Spleen (tissue), 11 donors: ENCODE data around the gene KATNAL2. TPM values are rescaled to one million over a fixed set of nuclear protein-coding genes. Genes with fewer than 3 reads are reported as not detected.
"Not testable (repeated sequence)": the region's sequence is repeated elsewhere in the genome, so short reads cannot be mapped to it uniquely, and the experiment has no call there.

Experiments used
- DNase-seq: peaks from one replicate; pipeline ENCODE4 v3.0.0-alpha.2; 2020
- H3K27ac ChIP-seq, 8 donors: fragments of 200-600 bp; sonication (generic) in 7 of 8; 1 replicate in 4 of 8; 2 replicates in 4 of 8; pipeline versions ENCODE4 v1.5.0 to v1.8.0; 2016 to 2021; ENCODE audit warnings: inconsistent platforms in 4 of 8, mild to moderate bottlenecking in 4 of 8, moderate library complexity in 1 of 8
- H3K27me3 ChIP-seq, 7 donors: fragments of 200-600 bp; sonication (generic) in 6 of 7; replicated peaks in 1 of 7; 1 replicate in 4 of 7; 2 replicates in 3 of 7; pipeline versions ENCODE4 v1.5.0 to v1.8.0; 2016 to 2021; ENCODE audit warnings: inconsistent platforms in 3 of 7, mild to moderate bottlenecking in 1 of 7
- H3K36me3 ChIP-seq, 6 donors: fragments of 200-600 bp; sonication (generic) in 5 of 6; 1 replicate in 4 of 6; 2 replicates in 2 of 6; pipeline versions ENCODE4 v1.5.0 to v1.8.0; 2016 to 2021; ENCODE audit warnings: inconsistent platforms in 2 of 6
- H3K4me1 ChIP-seq, 6 donors: fragments of 200-600 bp; sonication (generic) in 5 of 6; 1 replicate in 3 of 6; 2 replicates in 3 of 6; pipeline versions ENCODE4 v1.5.0 to v1.8.0; 2016 to 2021; ENCODE audit warnings: inconsistent platforms in 3 of 6
- H3K4me3 ChIP-seq, 8 donors: fragments of 200-600 bp; sonication (generic) in 7 of 8; 1 replicate in 4 of 8; 2 replicates in 4 of 8; pipeline versions ENCODE4 v1.5.0 to v1.8.0; 2016 to 2021; ENCODE audit warnings: inconsistent platforms in 4 of 8, mild to moderate bottlenecking in 4 of 8, moderate library complexity in 2 of 8
- H3K9me3 ChIP-seq, 8 donors: fragments of 200-600 bp; sonication (generic) in 7 of 8; 1 replicate in 4 of 8; 2 replicates in 4 of 8; pipeline versions ENCODE4 v1.5.0 to v1.8.0; 2016 to 2021; ENCODE audit warnings: inconsistent platforms in 4 of 8
- WGBS, 5 donors: extraction: QIAGEN DNeasy Blood & Tissue Kit in 3 of 5; methylation state at CpG; one replicate each; pipeline versions ENCODE4 v1.1.5 to v1.1.7; 2013 to 2018; 5-methylcytosine and 5-hydroxymethylcytosine counted together
- intact Hi-C: fragments of 100-400 bp; cut with DNase I; formaldehyde crosslinking; loops from one replicate; pipeline ENCODE4 v1.15.0; 2023; ENCODE audit warnings: low total_unique reads
- polyA plus RNA-seq, 3 donors: library from polyadenylated mRNA; stranded (reverse); fragments of 200-250 nt; gene quantifications; one replicate each; pipeline ENCODE4 v1.2.1, GENCODE V29; 2013
- total RNA-seq, 7 donors: library from RNA; depleted of rRNA in 3 of 7; stranded (reverse); fragments of >200 nt in 3 of 7; fragmentation: NEBNext Ultra II Directional in 4 of 7; extraction: Animal tissue kit (Norgen Biotek cat#: 25700) in 4 of 7; gene quantifications; one replicate each; pipeline versions ENCODE4 v1.1.0 to v1.2.1, GENCODE V29; 2016 to 2021
- donor health status: healthy with polysubstance abuse.
- donor health status: DM: no; HTN: no; CAD: no; lungs with moderate emphysema.
- donor health status: DM: no; HTN: no; CAD: no.
- donor health status: Bipolar disorder and iron deficiency.
- donor health status: healthy.
- donor health status: DM: no; HTN: no; CAD: no.
- donor health status: DM: yes; HTN: yes; CAD: no.

The KATNAL2 gene
- total and polyA plus RNA-seq, 10 donors, result 1.5 to 10.0 (median 3.2) TPM

GRCh38 chr18:46964579-46965293, 47.3 kb downstream of the KATNAL2 start:
- intact Hi-C loops, H3K27me3 ChIP-seq, H3K36me3 ChIP-seq, H3K4me3 ChIP-seq, H3K27ac ChIP-seq, H3K4me1 ChIP-seq, DNase-seq: not testable (repeated sequence)
- 72 to 92% (median 92%) methylated on average over 3 to 8 of the region's 31 CpGs; no CpG with 5 or more reads in 2 of the 5 donors for WGBS, 5 donors
- H3K9me3 ChIP-seq, result peaks cover 0 to 24% (median 7%) of the 10 kb centered on the region in 8 donors

- WGBS, 5 donors, result no CpG with 5 or more reads among the region's 10 CpGs
- intact Hi-C loops, result not testable (repeated sequence)
These were observed 48.9 kb downstream of the KATNAL2 start for GRCh38 chr18:46966266-46966665.

GRCh38 chr18:46969551-46969950, 52.1 kb downstream of the KATNAL2 start:
- H3K27ac ChIP-seq, H3K4me1 ChIP-seq, H3K9me3 ChIP-seq, H3K36me3 ChIP-seq, H3K27me3 ChIP-seq, H3K4me3 ChIP-seq, intact Hi-C loops, DNase-seq: not testable (repeated sequence)
- WGBS, 5 donors, result no CpG with 5 or more reads among the region's 32 CpGs

More at GRCh38 chr18:46966266-46966665, 48.9 kb downstream of the KATNAL2 start:
- DNase-seq, H3K4me1 ChIP-seq, H3K27ac ChIP-seq, H3K27me3 ChIP-seq, H3K36me3 ChIP-seq, H3K4me3 ChIP-seq: not testable (repeated sequence)
- H3K9me3 ChIP-seq, result peaks cover 0 to 15% (median 5%) of the 10 kb centered on the region in 8 donors

DNA sequence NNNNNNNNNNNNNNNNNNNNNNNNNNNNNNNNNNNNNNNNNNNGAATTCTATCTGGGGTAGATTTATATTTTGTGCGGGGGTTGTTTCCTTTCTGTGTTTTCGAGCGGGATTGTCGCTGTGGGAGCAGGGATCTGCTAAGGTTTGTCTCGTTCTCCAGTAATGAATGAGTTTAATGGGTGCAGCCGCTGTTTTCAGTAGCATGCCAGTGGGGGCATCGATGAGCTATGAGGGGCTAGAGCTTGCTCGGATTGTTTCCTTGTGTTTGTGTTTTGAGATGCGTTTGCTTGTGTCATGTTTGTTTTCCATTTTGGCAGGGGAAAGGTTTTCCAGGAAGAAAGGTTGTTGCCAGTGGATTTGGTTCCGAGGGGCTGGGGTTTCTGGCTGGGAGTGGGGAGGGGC, 102.5 kb downstream of the KATNAL2 start:
- H3K27me3 ChIP-seq, H3K36me3 ChIP-seq, H3K4me3 ChIP-seq, H3K9me3 ChIP-seq, H3K27ac ChIP-seq, DNase-seq, intact Hi-C loops, H3K4me1 ChIP-seq: not testable (repeated sequence)
- no CpG with 5 or more reads among the region's 10 CpGs for WGBS, 5 donors

DNA sequence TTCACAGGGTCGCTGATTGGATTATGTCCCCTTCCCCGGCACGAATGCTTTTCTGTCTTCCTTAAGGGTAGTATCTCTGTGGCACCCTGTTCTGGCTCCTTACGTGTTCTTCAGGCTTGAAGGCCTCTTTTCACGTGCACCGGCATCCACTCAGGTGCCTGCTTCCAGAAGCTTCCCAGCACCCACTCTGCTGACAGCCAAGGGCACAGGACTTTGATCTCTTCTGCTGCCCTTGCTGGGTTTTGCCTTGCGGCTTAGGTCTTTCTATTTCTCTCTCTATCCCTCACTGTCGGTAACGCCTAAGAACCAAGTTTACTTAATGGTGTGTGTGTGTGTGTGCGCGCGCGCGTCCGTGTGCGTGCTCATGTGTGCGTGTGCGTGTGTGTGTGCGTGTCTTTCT, 103.4 kb downstream of the KATNAL2 start:
- H3K4me3 ChIP-seq, DNase-seq, H3K36me3 ChIP-seq, intact Hi-C loops, H3K27ac ChIP-seq, H3K4me1 ChIP-seq, H3K27me3 ChIP-seq: not testable (repeated sequence)
- peaks cover 0 to 12% (median 5%) of the 10 kb centered on the region in 8 donors for H3K9me3 ChIP-seq
- WGBS, 5 donors, result no CpG with 5 or more reads among the region's 19 CpGs

DNA sequence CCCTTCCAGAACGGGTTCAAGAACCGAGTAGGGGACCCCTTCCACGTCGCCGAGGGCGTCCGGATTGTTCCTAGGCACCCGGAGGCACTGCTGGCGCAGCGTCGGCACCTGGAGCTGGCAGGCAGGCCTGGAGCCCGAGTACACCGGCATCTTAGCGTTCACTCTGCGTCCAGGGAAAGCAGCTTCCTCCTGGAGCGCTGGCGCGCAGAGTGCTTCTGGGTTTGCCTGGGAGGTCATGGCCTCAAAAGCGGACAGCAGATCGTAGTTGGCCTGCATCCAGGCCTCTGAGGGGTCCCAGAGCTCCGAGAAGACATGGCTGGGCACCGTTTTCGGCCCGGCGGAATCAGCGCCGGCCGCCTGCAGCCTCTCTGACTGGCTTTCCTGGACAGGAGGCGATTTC, 105.4 kb downstream of the KATNAL2 start:
- H3K4me1 ChIP-seq, H3K27me3 ChIP-seq, H3K27ac ChIP-seq, H3K4me3 ChIP-seq, H3K36me3 ChIP-seq, intact Hi-C loops: not testable (repeated sequence)
- WGBS, 5 donors, result 89 to 98% (median 95%) methylated on average over 9 to 18 of the region's 29 CpGs
- DNase-seq, result peak; percentile 82
- H3K9me3 ChIP-seq, result peaks cover 0 to 12% (median 5%) of the 10 kb centered on the region in 8 donors

DNA sequence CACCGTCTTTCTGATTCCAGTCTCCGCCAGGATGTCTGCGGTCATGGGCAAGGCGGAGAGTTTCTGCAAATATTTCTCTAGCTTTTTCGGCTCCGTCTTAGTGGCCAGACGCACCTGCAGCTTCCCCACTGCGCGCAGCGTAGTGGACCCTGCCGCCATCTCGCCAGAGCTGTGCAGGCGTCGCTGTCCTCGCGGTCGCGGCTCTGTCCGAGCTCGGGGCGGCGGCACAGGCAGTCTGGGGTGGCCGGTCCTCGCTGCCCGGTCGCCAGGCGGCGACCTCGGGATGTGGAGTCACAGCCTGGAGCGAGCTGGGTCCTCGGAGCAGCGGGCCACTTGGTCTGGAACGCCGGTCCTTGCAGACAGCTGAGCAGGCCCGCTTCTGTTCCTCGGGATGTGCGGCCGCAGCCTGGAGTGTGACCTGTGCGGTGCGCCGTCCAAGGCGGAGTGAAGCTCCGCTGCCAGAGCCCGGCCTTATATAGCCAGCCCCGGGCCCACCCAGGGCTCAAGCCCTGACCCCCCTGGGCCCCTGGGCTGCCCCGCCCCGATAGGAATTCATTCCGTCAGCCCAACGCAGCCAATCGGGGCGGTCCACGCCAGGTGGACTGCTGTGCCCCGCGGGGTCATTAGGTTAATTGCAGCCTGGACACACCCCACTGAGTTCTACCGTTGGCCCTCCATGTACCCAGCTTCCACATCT, 106.5 kb downstream of the KATNAL2 start:
- H3K4me1 ChIP-seq, DNase-seq, H3K36me3 ChIP-seq, H3K27me3 ChIP-seq, H3K27ac ChIP-seq, H3K4me3 ChIP-seq, intact Hi-C loops: not testable (repeated sequence)
- WGBS, 5 donors, result no CpG with 5 or more reads among the region's 55 CpGs
- H3K9me3 ChIP-seq, result peaks cover 0 to 12% (median 5%) of the 10 kb centered on the region in 8 donors

GRCh38 chr18:47025557-47026174, 108.3 kb downstream of the KATNAL2 start:
- H3K9me3 ChIP-seq, result peaks cover 0 to 12% (median 5%) of the 10 kb centered on the region in 8 donors
- 87 to 97% (median 89%) methylated on average over 3 to 11 of the region's 17 CpGs for WGBS, 5 donors
- H3K4me1 ChIP-seq, H3K27ac ChIP-seq, H3K4me3 ChIP-seq, DNase-seq, intact Hi-C loops, H3K27me3 ChIP-seq, H3K36me3 ChIP-seq: not testable (repeated sequence)

DNA sequence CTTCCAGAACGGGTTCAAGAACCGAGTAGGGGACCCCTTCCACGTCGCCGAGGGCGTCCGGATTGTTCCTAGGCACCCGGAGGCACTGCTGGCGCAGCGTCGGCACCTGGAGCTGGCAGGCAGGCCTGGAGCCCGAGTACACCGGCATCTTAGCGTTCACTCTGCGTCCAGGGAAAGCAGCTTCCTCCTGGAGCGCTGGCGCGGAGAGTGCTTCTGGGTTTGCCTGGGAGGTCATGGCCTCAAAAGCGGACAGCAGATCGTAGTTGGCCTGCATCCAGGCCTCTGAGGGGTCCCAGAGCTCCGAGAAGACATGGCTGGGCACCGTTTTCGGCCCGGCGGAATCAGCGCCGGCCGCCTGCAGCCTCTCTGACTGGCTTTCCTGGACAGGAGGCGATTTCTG, 111.3 kb downstream of the KATNAL2 start:
- WGBS, 5 donors, result 91 to 95% (median 95%) methylated on average over 4 to 11 of the region's 29 CpGs; no CpG with 5 or more reads in 1 of the 5 donors
- DNase-seq, result peak; percentile 74
- H3K36me3 ChIP-seq, H3K27me3 ChIP-seq, H3K4me1 ChIP-seq, intact Hi-C loops, H3K4me3 ChIP-seq, H3K27ac ChIP-seq: not testable (repeated sequence)
- peaks cover 0 to 28% (median 6%) of the 10 kb centered on the region in 8 donors for H3K9me3 ChIP-seq

DNA sequence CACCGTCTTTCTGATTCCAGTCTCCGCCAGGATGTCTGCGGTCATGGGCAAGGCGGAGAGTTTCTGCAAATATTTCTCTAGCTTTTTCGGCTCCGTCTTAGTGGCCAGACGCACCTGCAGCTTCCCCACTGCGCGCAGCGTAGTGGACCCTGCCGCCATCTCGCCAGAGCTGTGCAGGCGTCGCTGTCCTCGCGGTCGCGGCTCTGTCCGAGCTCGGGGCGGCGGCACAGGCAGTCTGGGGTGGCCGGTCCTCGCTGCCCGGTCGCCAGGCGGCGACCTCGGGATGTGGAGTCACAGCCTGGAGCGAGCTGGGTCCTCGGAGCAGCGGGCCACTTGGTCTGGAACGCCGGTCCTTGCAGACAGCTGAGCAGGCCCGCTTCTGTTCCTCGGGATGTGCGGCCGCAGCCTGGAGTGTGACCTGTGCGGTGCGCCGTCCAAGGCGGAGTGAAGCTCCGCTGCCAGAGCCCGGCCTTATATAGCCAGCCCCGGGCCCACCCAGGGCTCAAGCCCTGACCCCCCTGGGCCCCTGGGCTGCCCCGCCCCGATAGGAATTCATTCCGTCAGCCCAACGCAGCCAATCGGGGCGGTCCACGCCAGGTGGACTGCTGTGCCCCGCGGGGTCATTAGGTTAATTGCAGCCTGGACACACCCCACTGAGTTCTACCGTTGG, 112.4 kb downstream of the KATNAL2 start:
- intact Hi-C loops, result not testable (repeated sequence)
- WGBS, 5 donors, result no CpG with 5 or more reads among the region's 55 CpGs

More for the DNA sequence above, 112.4 kb downstream of the KATNAL2 start:
- not testable (repeated sequence) for H3K36me3 ChIP-seq, DNase-seq, H3K27ac ChIP-seq, H3K4me1 ChIP-seq, H3K4me3 ChIP-seq, H3K27me3 ChIP-seq
- peaks cover 0 to 31% (median 6%) of the 10 kb centered on the region in 8 donors for H3K9me3 ChIP-seq
